ENCODE measurements around the gene PDPR. TPM values are rescaled to one million over a fixed set of nuclear protein-coding genes. Genes with fewer than 3 reads are reported as not detected.
"Not testable (repeated sequence)": the region's sequence is repeated elsewhere in the genome, so short reads cannot be mapped to it uniquely, and the experiment has no call there.

The PDPR gene
- total RNA-seq, 1 experiment from 2014 or later: 26.9 TPM

- H3K27me3 ChIP-seq (ENCODE audit: control insufficient read depth, insufficient read depth, low read length); ATAC-seq; H3K36me3 ChIP-seq (ENCODE audit: control insufficient read depth, insufficient read depth, low read length); POLR2A ChIA-PET; CTCF ChIA-PET; in situ Hi-C loops (cut with HindIII; ENCODE audit: low pct_unique_long_range_greater_than_20kb, low sequenced_read_pairs); DNase-seq (ENCODE audit: low read depth, low spot score); H3K9me3 ChIP-seq (ENCODE audit: control insufficient read depth, insufficient read depth, low read depth, low read length); H3K27ac ChIP-seq (ENCODE audit: low read length); H3K4me3 ChIP-seq (ENCODE audit: low read depth in 2 of 2, low read length in 2 of 2); H3K4me1 ChIP-seq (ENCODE audit: control insufficient read depth, insufficient read depth, low read length); intact Hi-C loops (cut with micrococcal nuclease; ENCODE audit: unreplicated experiment); BruUV-seq (replicated peaks): not testable (repeated sequence)
Measured at GRCh38 chr16:70128844-70129243, 14.7 kb downstream of the PDPR start.

GRCh38 chr16:70135796-70136195 is 21.7 kb downstream of the PDPR start:
- H3K4me3 ChIP-seq (ENCODE audit: low read depth in 2 of 2, low read length in 2 of 2); H3K36me3 ChIP-seq (ENCODE audit: control insufficient read depth, insufficient read depth, low read length); H3K27ac ChIP-seq (ENCODE audit: low read length); H3K27me3 ChIP-seq (ENCODE audit: control insufficient read depth, insufficient read depth, low read length); H3K9me3 ChIP-seq (ENCODE audit: control insufficient read depth, insufficient read depth, low read depth, low read length); DNase-seq (ENCODE audit: low read depth, low spot score); CTCF ChIA-PET; intact Hi-C loops (cut with micrococcal nuclease; ENCODE audit: unreplicated experiment); ATAC-seq; H3K4me1 ChIP-seq (ENCODE audit: control insufficient read depth, insufficient read depth, low read length); BruUV-seq (replicated peaks); in situ Hi-C loops (cut with HindIII; ENCODE audit: low pct_unique_long_range_greater_than_20kb, low sequenced_read_pairs): not testable (repeated sequence)
- POLR2A ChIA-PET: interaction anchor here (0.7 kb wide), 1 partner anchor 441 kb away, joined by 9 read pairs; no protein-coding TSS in a partner anchor

- intact Hi-C loops (cut with micrococcal nuclease; ENCODE audit: unreplicated experiment); H3K4me1 ChIP-seq (ENCODE audit: control insufficient read depth, insufficient read depth, low read length); CTCF ChIA-PET; in situ Hi-C loops (cut with HindIII; ENCODE audit: low pct_unique_long_range_greater_than_20kb, low sequenced_read_pairs); POLR2A ChIA-PET; ATAC-seq; H3K36me3 ChIP-seq (ENCODE audit: control insufficient read depth, insufficient read depth, low read length); DNase-seq (ENCODE audit: low read depth, low spot score); H3K9me3 ChIP-seq (ENCODE audit: control insufficient read depth, insufficient read depth, low read depth, low read length); H3K4me3 ChIP-seq (ENCODE audit: low read depth in 2 of 2, low read length in 2 of 2); H3K27me3 ChIP-seq (ENCODE audit: control insufficient read depth, insufficient read depth, low read length); H3K27ac ChIP-seq (ENCODE audit: low read length); BruUV-seq (replicated peaks): not testable (repeated sequence)
Measured at GRCh38 chr16:70136595-70136994, 22.5 kb downstream of the PDPR start.

GRCh38 chr16:70142739-70143138 is 28.6 kb downstream of the PDPR start:
- CTCF ChIA-PET; BruUV-seq (replicated peaks); H3K27ac ChIP-seq (ENCODE audit: low read length); DNase-seq (ENCODE audit: low read depth, low spot score); H3K9me3 ChIP-seq (ENCODE audit: control insufficient read depth, insufficient read depth, low read depth, low read length); intact Hi-C loops (cut with micrococcal nuclease; ENCODE audit: unreplicated experiment); POLR2A ChIA-PET; ATAC-seq; H3K27me3 ChIP-seq (ENCODE audit: control insufficient read depth, insufficient read depth, low read length); H3K4me3 ChIP-seq (ENCODE audit: low read depth in 2 of 2, low read length in 2 of 2); in situ Hi-C loops (cut with HindIII; ENCODE audit: low pct_unique_long_range_greater_than_20kb, low sequenced_read_pairs); H3K4me1 ChIP-seq (ENCODE audit: control insufficient read depth, insufficient read depth, low read length); H3K36me3 ChIP-seq (ENCODE audit: control insufficient read depth, insufficient read depth, low read length): not testable (repeated sequence)

GRCh38 chr16:70143231-70143895 is 29.2 kb downstream of the PDPR start:
- BruUV-seq (replicated peaks); CTCF ChIA-PET; ATAC-seq; H3K27me3 ChIP-seq (ENCODE audit: control insufficient read depth, insufficient read depth, low read length); H3K9me3 ChIP-seq (ENCODE audit: control insufficient read depth, insufficient read depth, low read depth, low read length); H3K36me3 ChIP-seq (ENCODE audit: control insufficient read depth, insufficient read depth, low read length); H3K4me3 ChIP-seq (ENCODE audit: low read depth in 2 of 2, low read length in 2 of 2); H3K4me1 ChIP-seq (ENCODE audit: control insufficient read depth, insufficient read depth, low read length); H3K27ac ChIP-seq (ENCODE audit: low read length); in situ Hi-C loops (cut with HindIII; ENCODE audit: low pct_unique_long_range_greater_than_20kb, low sequenced_read_pairs); intact Hi-C loops (cut with micrococcal nuclease; ENCODE audit: unreplicated experiment); POLR2A ChIA-PET; DNase-seq (ENCODE audit: low read depth, low spot score): not testable (repeated sequence)

- DNase-seq (ENCODE audit: low read depth, low spot score); H3K9me3 ChIP-seq (ENCODE audit: control insufficient read depth, insufficient read depth, low read depth, low read length); POLR2A ChIA-PET; intact Hi-C loops (cut with micrococcal nuclease; ENCODE audit: unreplicated experiment); in situ Hi-C loops (cut with HindIII; ENCODE audit: low pct_unique_long_range_greater_than_20kb, low sequenced_read_pairs); H3K27me3 ChIP-seq (ENCODE audit: control insufficient read depth, insufficient read depth, low read length); H3K36me3 ChIP-seq (ENCODE audit: control insufficient read depth, insufficient read depth, low read length); BruUV-seq (replicated peaks); ATAC-seq; H3K4me3 ChIP-seq (ENCODE audit: low read depth in 2 of 2, low read length in 2 of 2); H3K4me1 ChIP-seq (ENCODE audit: control insufficient read depth, insufficient read depth, low read length); H3K27ac ChIP-seq (ENCODE audit: low read length); CTCF ChIA-PET: not testable (repeated sequence)
Measured at GRCh38 chr16:70147853-70148252, 33.7 kb downstream of the PDPR start.

GRCh38 chr16:70148453-70148852 is 34.3 kb downstream of the PDPR start:
- CTCF ChIA-PET; POLR2A ChIA-PET; H3K27ac ChIP-seq (ENCODE audit: low read length); H3K27me3 ChIP-seq (ENCODE audit: control insufficient read depth, insufficient read depth, low read length); H3K36me3 ChIP-seq (ENCODE audit: control insufficient read depth, insufficient read depth, low read length); in situ Hi-C loops (cut with HindIII; ENCODE audit: low pct_unique_long_range_greater_than_20kb, low sequenced_read_pairs); intact Hi-C loops (cut with micrococcal nuclease; ENCODE audit: unreplicated experiment); DNase-seq (ENCODE audit: low read depth, low spot score); H3K4me3 ChIP-seq (ENCODE audit: low read depth in 2 of 2, low read length in 2 of 2); H3K4me1 ChIP-seq (ENCODE audit: control insufficient read depth, insufficient read depth, low read length); H3K9me3 ChIP-seq (ENCODE audit: control insufficient read depth, insufficient read depth, low read depth, low read length); BruUV-seq (replicated peaks): not testable (repeated sequence)
- peak; percentile 52; the same call in 1 of the 2 replicates for ATAC-seq

- in situ Hi-C loops (cut with HindIII; ENCODE audit: low pct_unique_long_range_greater_than_20kb, low sequenced_read_pairs); CTCF ChIA-PET; H3K27me3 ChIP-seq (ENCODE audit: control insufficient read depth, insufficient read depth, low read length); DNase-seq (ENCODE audit: low read depth, low spot score); POLR2A ChIA-PET; H3K36me3 ChIP-seq (ENCODE audit: control insufficient read depth, insufficient read depth, low read length); intact Hi-C loops (cut with micrococcal nuclease; ENCODE audit: unreplicated experiment); ATAC-seq; H3K4me1 ChIP-seq (ENCODE audit: control insufficient read depth, insufficient read depth, low read length); H3K9me3 ChIP-seq (ENCODE audit: control insufficient read depth, insufficient read depth, low read depth, low read length); H3K4me3 ChIP-seq (ENCODE audit: low read depth in 2 of 2, low read length in 2 of 2); H3K27ac ChIP-seq (ENCODE audit: low read length); BruUV-seq (replicated peaks): not testable (repeated sequence)
Measured at GRCh38 chr16:70149296-70149695, 35.2 kb downstream of the PDPR start.
